Subcutaneous abdominal adipose tissue (tissue), 5 donors: ENCODE results near the gene TPK1.
"Not testable (repeated sequence)": the region's sequence is repeated elsewhere in the genome, so short reads cannot be mapped to it uniquely, and the experiment has no call there.

Experiments
- H3K27ac ChIP-seq: one replicate; pipeline ENCODE4 v1.7.0; 2013; ENCODE audit warnings: low read depth, mild to moderate bottlenecking, inconsistent platforms, low read length, moderate library complexity
- H3K27me3 ChIP-seq, 5 donors: one replicate each; pipeline ENCODE4 v1.7.0; 2013; ENCODE audit warnings: low read length in 5 of 5, inconsistent platforms in 1 of 5; ENCODE audit not compliant: control insufficient read depth in 5 of 5, insufficient read depth in 4 of 5
- H3K36me3 ChIP-seq, 5 donors: one replicate each; pipeline ENCODE4 v1.7.0; 2013; ENCODE audit warnings: low read length in 5 of 5; ENCODE audit not compliant: control insufficient read depth in 5 of 5, insufficient read depth in 5 of 5
- H3K4me1 ChIP-seq, 5 donors: one replicate each; pipeline ENCODE4 v1.7.0; 2013; ENCODE audit warnings: low read length in 5 of 5, mild to moderate bottlenecking in 3 of 5, moderate library complexity in 1 of 5; ENCODE audit not compliant: control insufficient read depth in 5 of 5, insufficient read depth in 5 of 5
- H3K4me3 ChIP-seq, 5 donors: one replicate each; pipeline ENCODE4 v1.7.0; 2013; ENCODE audit warnings: low read length in 5 of 5, low read depth in 1 of 5
- H3K9ac ChIP-seq, 5 donors: one replicate each; pipeline ENCODE4 v1.7.0; 2013; ENCODE audit warnings: low read length in 5 of 5, mild to moderate bottlenecking in 4 of 5, moderate library complexity in 3 of 5
- H3K9me3 ChIP-seq, 5 donors: one replicate each; pipeline ENCODE4 v1.7.0; 2013; ENCODE audit warnings: low read length in 5 of 5; ENCODE audit not compliant: control insufficient read depth in 5 of 5
- donor health status: healthy.
- donor health status: healthy.
- donor health status: healthy.
- donor health status: healthy.
- donor health status: healthy.

Gene TPK1

DNA sequence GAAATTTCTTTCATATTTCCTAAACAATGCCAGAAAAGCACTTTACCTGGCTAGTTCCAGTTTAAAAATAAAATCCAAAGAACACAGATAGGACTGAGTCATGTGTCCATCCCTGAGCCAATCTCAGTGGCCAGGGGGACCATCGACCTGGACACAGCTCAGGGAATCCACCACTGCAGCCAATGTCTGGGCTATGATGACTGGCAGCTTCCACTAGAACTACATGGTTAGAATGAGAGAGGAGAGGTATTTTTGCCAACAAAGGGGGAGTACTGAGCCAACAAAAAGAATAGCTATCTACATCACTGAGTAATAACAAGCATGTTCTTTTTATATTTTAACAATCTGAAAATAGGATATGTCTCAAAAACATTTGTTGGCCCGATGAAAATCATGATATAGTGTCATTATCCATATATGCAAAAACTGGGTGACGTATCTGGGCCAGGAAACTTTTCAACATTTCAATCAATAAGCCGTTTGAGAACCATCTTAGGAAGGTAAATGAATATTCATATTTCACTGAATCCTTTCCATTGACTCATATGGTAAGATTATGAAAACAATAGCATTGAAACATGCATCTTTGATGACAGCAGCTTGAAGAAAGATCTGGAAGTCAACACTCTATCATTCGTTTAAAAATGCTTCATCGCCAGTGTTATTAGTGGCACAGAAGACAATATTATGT, 104.0 kb downstream of the TPK1 start:
- Histone ChIP-seq H3K27ac (no peak overlapping the region), H3K4me3 (no peak overlapping the region), H3K27me3 (no peaks in the 10 kb centered on the region)

DNA sequence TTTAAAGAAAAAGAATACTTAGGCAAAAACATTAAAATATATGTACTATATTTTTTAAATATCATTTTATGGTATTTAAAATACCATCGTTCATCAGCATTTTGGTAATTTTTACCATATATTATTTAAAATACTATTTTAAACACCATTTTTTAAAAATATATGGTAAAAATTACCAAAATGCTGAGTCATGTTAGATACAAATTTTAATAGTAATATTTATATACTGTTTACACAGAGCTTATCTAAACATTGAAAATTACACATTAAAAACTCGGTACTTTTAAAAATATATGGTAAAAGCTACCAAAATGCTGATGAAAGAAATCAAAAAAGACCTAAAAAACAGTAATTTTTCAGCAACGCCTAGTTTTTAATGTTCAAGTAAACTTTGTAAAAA, 105.6 kb downstream of the TPK1 start:
- H3K4me3 ChIP-seq = no peak overlapping the region
- H3K27ac ChIP-seq = no peak overlapping the region
- no peaks in the 10 kb centered on the region for H3K27me3 ChIP-seq
- no peaks in the 10 kb centered on the region for H3K4me1 ChIP-seq
- H3K36me3 ChIP-seq = no peaks in the 10 kb centered on the region
- H3K9me3 ChIP-seq = no peaks in the 10 kb centered on the region
- H3K9ac ChIP-seq = no peak overlapping the region

More for the DNA sequence above, 104.0 kb downstream of the TPK1 start:
- Histone ChIP-seq H3K9me3 (no peaks in the 10 kb centered on the region), H3K4me1 (no peaks in the 10 kb centered on the region), H3K9ac (no peak overlapping the region), H3K36me3 (no peaks in the 10 kb centered on the region)

DNA sequence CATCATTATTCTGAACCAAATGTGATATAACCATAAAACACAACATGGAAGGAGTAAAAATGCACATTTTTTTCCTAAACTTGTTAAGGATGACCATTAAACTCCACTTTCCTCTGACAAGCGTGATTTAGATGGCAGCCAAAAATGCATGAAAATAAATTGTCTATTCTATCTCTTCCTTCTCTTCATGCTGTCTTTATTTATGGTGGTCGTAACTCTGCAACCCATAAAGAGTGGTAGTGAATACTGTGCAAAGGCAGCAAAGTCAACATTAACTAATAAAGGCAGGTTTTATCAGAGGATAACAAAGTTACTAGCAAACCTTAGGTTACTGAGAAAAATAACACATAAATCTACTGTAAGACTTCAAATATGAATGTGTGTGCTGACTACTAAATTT, 106.6 kb downstream of the TPK1 start:
- no peaks in the 10 kb centered on the region for H3K36me3 ChIP-seq
- H3K4me3 ChIP-seq = no peak overlapping the region
- H3K4me1 ChIP-seq = no peaks in the 10 kb centered on the region
- no peaks in the 10 kb centered on the region for H3K9me3 ChIP-seq
- H3K27me3 ChIP-seq = no peaks in the 10 kb centered on the region
- H3K9ac ChIP-seq = no peak overlapping the region
- no peak overlapping the region for H3K27ac ChIP-seq

DNA sequence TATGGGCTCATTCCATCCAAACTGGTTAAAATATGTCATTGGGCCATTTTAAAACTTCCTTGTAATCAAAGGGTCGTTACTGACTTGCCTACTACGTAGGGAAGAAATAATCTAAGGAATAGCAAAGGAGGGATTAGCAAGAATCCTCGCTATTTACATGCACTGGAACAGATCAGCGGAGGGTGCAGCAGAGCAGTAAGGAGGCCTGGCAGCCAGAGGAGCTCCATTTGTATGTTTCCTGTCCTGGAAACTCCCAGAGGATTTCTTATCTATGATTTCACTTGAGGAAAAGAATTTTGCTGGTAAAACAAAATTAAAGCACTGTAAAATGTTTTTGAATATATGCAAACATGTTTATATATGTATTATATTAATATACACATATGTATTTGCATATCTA, 107.3 kb downstream of the TPK1 start:
- H3K9me3 ChIP-seq = no peaks in the 10 kb centered on the region
- H3K27me3 ChIP-seq = no peaks in the 10 kb centered on the region
- H3K9ac ChIP-seq = no peak overlapping the region
- no peaks in the 10 kb centered on the region for H3K4me1 ChIP-seq
- no peak overlapping the region for H3K27ac ChIP-seq
- no peak overlapping the region for H3K4me3 ChIP-seq
- no peaks in the 10 kb centered on the region for H3K36me3 ChIP-seq

DNA sequence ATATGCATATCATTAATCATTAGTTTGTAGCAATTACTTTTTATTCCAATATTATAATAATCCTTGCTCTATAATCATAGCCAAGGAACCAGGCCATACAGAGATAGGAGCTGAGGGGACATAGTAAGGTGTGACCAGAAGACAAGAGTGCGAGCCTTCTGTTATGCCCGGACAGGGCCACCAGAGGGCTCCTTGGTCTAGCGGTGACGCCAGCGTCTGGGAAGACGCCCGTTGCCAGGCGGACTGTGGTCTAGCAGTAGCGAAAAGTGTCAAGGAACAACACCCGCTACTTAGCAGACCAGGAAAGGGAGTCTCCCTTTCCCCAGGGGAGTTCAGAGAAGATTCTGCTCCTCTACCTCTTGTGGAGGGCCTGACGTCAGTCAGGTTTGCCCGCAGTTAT, 109.0 kb downstream of the TPK1 start:
- H3K9ac ChIP-seq, H3K27ac ChIP-seq, H3K4me3 ChIP-seq, H3K27me3 ChIP-seq, H3K36me3 ChIP-seq, H3K9me3 ChIP-seq, H3K4me1 ChIP-seq: not testable (repeated sequence)

DNA sequence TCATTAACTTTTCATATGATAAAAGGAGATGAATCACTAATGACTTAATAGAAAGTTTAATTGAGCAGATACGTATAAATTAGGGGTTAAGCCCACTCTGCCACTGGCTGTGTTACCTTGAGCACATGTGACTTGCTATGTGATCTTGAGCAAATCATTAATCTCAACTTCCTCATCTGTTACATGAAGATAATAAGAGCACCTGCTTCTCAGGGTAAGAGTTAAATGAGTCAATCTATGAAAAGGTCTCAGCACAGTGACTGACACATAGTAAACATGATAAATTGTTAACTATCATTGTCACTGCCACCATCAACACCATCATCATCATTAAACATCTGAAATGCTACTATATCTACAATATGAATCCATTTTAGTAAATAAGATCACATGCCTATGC, 110.8 kb downstream of the TPK1 start:
- no peak overlapping the region for H3K27ac ChIP-seq
- H3K4me1 ChIP-seq = no peaks in the 10 kb centered on the region

DNA sequence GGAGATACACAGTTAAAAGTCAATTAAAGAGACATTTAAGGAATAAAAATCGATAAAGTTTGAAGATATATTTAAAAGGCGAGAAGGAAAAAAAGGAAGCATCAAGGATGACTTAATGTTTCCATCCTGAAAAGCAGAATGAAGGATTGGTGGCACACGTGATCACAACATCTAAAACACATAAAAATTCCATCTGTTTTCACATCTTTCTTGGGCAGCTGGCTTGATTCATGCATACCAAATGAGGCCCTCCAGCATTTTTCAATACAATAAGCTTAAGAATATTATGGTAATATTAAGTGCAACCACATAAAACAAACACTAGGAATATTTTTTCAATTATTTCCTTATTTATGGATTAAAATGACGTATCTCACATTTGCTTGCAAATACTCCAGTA, 112.6 kb downstream of the TPK1 start:
- Histone ChIP-seq H3K36me3 (no peaks in the 10 kb centered on the region), H3K27ac (no peak overlapping the region), H3K9ac (no peak overlapping the region), H3K27me3 (no peaks in the 10 kb centered on the region), H3K9me3 (no peaks in the 10 kb centered on the region), H3K4me1 (no peaks in the 10 kb centered on the region), H3K4me3 (no peak overlapping the region)

More for the DNA sequence above, 110.8 kb downstream of the TPK1 start:
- Histone ChIP-seq H3K9ac (no peak overlapping the region), H3K27me3 (no peaks in the 10 kb centered on the region), H3K36me3 (no peaks in the 10 kb centered on the region), H3K9me3 (no peaks in the 10 kb centered on the region), H3K4me3 (no peak overlapping the region)

DNA sequence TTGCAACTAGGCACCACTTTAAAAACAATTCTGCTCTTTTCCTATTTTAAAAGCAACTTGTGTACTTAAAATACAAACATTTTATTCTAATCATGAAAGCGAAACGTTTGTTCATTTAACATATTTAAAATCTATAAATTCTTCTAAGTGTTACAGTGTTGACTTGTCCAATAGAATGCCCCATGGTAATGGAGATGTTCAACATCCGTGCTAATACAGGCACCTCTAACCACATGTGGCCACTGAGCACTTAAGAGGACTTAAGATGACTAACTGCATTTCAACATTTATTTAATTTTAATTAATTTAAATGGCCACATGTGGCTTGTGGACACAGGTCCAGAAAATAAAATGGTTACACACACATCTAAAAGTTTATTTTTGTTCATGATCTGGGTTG, 115.1 kb downstream of the TPK1 start:
- Histone ChIP-seq H3K4me1 (no peaks in the 10 kb centered on the region), H3K27ac (no peak overlapping the region), H3K36me3 (no peaks in the 10 kb centered on the region), H3K9ac (no peak overlapping the region), H3K9me3 (no peaks in the 10 kb centered on the region), H3K4me3 (no peak overlapping the region), H3K27me3 (no peaks in the 10 kb centered on the region)

DNA sequence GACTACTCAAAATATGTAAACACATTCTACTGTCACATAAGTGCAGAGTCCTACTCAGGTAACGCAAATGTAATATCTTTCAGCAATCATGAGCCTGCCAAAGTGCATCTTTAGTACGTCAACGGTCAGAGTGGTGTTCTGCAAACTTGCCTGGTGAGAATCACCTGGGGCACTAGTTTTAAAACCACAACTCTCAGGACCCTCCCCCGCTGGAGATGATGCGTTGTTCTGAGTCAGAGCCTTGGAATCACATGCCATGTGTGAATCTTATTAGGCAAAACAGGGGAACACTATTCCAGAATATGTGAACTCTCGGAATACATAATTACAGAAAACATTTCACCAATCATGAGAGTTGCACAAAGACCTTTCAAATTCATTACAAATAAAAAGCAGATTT, 115.7 kb downstream of the TPK1 start:
- Histone ChIP-seq H3K27ac (no peak overlapping the region), H3K4me3 (no peak overlapping the region), H3K36me3 (no peaks in the 10 kb centered on the region)

DNA sequence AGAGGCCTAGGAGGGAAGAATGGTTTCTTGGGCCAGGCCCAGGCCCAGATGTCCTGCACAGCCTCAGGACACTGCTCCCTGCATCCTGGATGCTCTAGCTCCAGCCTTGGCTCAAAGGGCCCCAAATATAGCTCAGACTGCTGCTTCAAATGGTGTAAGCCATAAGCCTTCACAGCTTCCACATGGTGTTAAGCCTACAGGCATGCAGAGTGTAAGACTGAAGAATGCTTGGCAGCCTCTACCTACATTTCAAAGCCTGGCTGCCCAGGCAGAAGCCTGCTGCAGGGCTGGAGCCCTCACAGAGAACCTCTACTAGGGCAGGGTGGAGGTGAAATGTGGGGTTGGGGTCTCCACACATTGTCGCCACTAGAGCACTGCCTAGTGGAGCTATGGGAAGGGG, 118.1 kb downstream of the TPK1 start:
- H3K4me3 ChIP-seq = no peak overlapping the region

More for the DNA sequence above, 115.7 kb downstream of the TPK1 start:
- Histone ChIP-seq H3K9ac (no peak overlapping the region), H3K27me3 (no peaks in the 10 kb centered on the region), H3K9me3 (no peaks in the 10 kb centered on the region), H3K4me1 (no peaks in the 10 kb centered on the region)

DNA sequence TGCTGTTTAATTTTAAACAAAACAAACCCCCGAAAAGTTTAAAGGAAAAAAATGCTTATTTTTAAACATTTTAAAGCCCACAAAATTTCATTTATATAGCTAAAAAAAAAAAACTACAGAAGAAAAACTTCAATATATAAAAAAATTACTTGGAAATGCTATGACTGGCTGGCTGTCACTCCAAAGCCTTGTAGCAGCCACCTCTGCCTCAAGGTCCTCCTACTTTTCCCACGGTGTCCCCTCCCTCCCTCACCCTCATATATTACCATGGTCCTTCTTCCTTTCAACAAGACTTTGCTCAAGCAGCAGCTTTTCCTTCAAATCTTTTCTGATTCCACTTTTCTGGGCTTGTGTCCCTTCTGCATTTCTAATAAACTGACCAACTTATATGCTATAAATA, 122.0 kb downstream of the TPK1 start:
- Histone ChIP-seq H3K4me3 (no peak overlapping the region), H3K9me3 (no peaks in the 10 kb centered on the region), H3K36me3 (no peaks in the 10 kb centered on the region), H3K27ac (no peak overlapping the region), H3K27me3 (no peaks in the 10 kb centered on the region), H3K9ac (no peak overlapping the region), H3K4me1 (peaks cover 0 to 3% (median 0%) of the 10 kb centered on the region in 5 donors)

More for the DNA sequence above, 118.1 kb downstream of the TPK1 start:
- no peaks in the 10 kb centered on the region for H3K36me3 ChIP-seq
- H3K4me1 ChIP-seq = no peaks in the 10 kb centered on the region
- H3K9ac ChIP-seq = no peak overlapping the region
- H3K27me3 ChIP-seq = no peaks in the 10 kb centered on the region
- H3K9me3 ChIP-seq = no peaks in the 10 kb centered on the region
- H3K27ac ChIP-seq = no peak overlapping the region
